ENCODE data around the gene GALNT3. TPM values are rescaled to one million over a fixed set of nuclear protein-coding genes. Genes with fewer than 3 reads are reported as not detected.

GALNT3 gene
- total RNA-seq, 1 experiment from 2014 or later: 18.5 TPM

GRCh38 chr2:165776796-165777195 lies 17.3 kb downstream of the GALNT3 start:
- H3K4ac ChIP-seq (ENCODE audit: low read depth, low read length): no peak overlapping the region
- Mint-ChIP-seq H3K27me3 (ENCODE audit: low read depth) (no peaks in the 10 kb centered on the region), H3K27ac (no peak overlapping the region; a peak in 1 of 7 replicates), H3K9me3 (peaks cover 10 to 11% of the 10 kb centered on the region in 2 experiments), H3K4me3 (no peak overlapping the region), H3K36me3 (ENCODE audit: insufficient read depth in 1 of 3, low read depth in 3 of 3) (peaks cover 50 to 69% (median 61%) of the 10 kb centered on the region in 3 experiments), H3K4me1 (peaks cover 28 to 42% of the 10 kb centered on the region in 2 experiments)
- H3K56ac ChIP-seq (ENCODE audit: insufficient read length, low read depth, low read length): no peak overlapping the region
- no peak overlapping the region for H2AFZ ChIP-seq (ENCODE audit: low read length)
- H3K9me3 ChIP-seq (ENCODE audit: control insufficient read depth, low read depth, low read length): no peaks in the 10 kb centered on the region
- no peaks in the 10 kb centered on the region for H4K20me1 ChIP-seq (ENCODE audit: control insufficient read depth, insufficient read depth, insufficient read length)
- H3K14ac ChIP-seq (ENCODE audit: insufficient read depth, low read length): no peak overlapping the region
- TF ChIP-seq CTCF (conservative IDR thresholded peaks at IDR 0.05): no peak
- no peaks in the 10 kb centered on the region for H3K23me2 ChIP-seq (ENCODE audit: insufficient read length, low read depth, low read length, poor library complexity, severe bottlenecking)
- no peak overlapping the region for H2BK12ac ChIP-seq (ENCODE audit: insufficient read length, low read depth, low read length)
- no peak overlapping the region for H4K5ac ChIP-seq (ENCODE audit: insufficient read length, low read depth, low read length)
- peaks cover 33% of the 10 kb centered on the region; the same call in 1 of the 2 replicates for H3K79me2 ChIP-seq (ENCODE audit: insufficient read depth, low read length)
- H2BK20ac ChIP-seq (ENCODE audit: low read depth, low read length, poor library complexity, severe bottlenecking): no peak overlapping the region
- H3K27ac ChIP-seq (ENCODE audit: insufficient read length, low read depth, low read length): no peak overlapping the region
- no peak overlapping the region for H3T11ph ChIP-seq (ENCODE audit: low read length)
- H3K27me3 ChIP-seq (ENCODE audit: insufficient read depth, low read length): no peaks in the 10 kb centered on the region
- H2BK15ac ChIP-seq (ENCODE audit: low read depth, low read length): no peak overlapping the region
- peaks cover 10% of the 10 kb centered on the region for H3K79me1 ChIP-seq (ENCODE audit: insufficient read depth, low read depth, low read length, poor library complexity, severe bottlenecking)
- no peak overlapping the region for H2BK5ac ChIP-seq (ENCODE audit: insufficient read length, low read length)
- no peak overlapping the region for H3K9ac ChIP-seq (ENCODE audit: extremely low read depth, insufficient read length, low read length)
- peaks cover 15% of the 10 kb centered on the region for H3K4me1 ChIP-seq (ENCODE audit: insufficient read depth, low read length)
- H4K91ac ChIP-seq (ENCODE audit: insufficient read length, low read depth, low read length): no peak overlapping the region
- H4K8ac ChIP-seq (replicated peaks; ENCODE audit: insufficient read length, low read depth, low read length): no peak overlapping the region
- no peak overlapping the region for H2BK120ac ChIP-seq (ENCODE audit: low read depth, low read length, poor library complexity, severe bottlenecking)
- H3K18ac ChIP-seq (ENCODE audit: insufficient read length, low read depth, low read length): no peak overlapping the region
- no peak for DNase-seq
- H2AK5ac ChIP-seq (ENCODE audit: insufficient read length, low read length): no peak overlapping the region
- no peak overlapping the region for H3K4me2 ChIP-seq (ENCODE audit: insufficient read depth, insufficient read length, low read length)
- H3K23ac ChIP-seq (ENCODE audit: insufficient read length, low read depth, low read length): no peak overlapping the region

All from H9 (cell line).